NCI-H82 treated with DMSO at 0.1 percent for 48 hours (cell line): ENCODE results near the gene PDCD1.

Experiments used
- DNase-seq: peaks from one replicate; lab custom pipeline; 2025; ENCODE audit not compliant: unreplicated experiment; lab: John Stamatoyannopoulos, UW

The PDCD1 gene

DNA sequence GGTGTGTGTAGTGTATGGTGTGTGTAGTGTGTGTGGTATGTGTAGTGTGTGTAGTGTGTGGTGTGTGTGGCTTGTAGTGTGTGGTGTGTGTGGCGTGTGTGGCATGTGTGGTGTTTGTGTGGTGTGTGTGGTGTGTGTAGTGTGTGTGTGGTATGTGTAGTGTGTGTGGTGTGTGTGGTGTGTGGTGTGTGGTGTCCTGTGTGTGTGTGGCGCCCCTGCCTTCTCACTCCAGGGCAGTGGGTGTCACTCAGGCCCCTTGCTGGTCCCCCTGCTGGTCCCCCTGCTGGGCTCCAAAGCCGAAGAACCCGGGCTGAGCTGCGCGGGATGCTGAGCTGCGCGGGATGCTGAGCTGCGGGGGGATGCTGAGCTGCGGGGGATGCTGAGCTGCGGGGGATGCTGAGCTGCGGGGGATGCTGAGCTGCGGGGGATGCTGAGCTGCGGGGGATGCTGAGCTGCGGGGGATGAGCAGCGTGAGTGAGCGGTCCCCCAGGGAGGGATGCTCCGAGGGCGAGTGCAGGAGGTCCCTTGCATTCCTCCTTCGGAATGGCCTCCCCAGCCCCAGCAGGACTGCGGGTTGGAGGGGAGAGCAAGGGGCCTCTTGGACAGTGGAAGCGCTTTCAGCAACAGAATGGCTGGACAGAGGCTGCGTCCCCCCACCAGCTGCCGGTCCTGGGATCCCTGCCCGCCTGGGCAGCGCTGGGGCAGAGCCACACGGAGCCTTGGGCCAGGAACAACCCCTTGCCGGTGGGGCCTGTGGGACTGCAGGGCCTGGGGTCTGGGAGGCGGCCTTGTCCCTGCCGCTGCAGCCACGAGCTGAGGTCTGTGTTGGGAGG, 7.5 kb upstream of the PDCD1 start:
- DNase-seq = no peak

DNA sequence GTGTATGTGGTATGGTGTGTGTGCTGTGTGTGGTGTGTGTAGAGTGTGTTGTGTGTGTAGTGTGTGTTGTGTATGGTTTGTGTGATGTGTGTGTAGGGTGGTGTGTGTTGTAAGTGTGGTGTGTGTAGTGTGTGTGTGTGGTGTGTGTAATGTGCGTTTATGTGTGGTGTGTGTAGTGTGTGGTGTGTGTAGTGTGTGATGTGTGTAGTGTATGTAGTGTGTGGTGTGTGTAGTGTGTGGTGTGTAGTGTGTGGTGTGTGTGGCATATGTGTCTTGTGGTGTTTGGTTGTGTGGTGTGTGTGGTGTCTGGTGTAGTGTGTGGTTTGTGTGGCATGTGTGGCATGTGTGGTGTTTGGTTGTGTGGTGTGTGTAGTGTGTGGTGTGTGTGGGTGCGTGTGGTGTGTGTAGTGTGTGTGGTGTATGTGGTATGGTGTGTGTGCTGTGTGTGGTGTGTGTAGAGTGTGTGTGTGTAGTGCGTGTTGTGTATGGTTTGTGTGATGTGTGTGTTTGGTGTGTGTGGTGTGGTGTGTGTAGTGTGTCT, 6.8 kb upstream of the PDCD1 start:
- DNase-seq = no peak

GRCh38 chr2:241864850-241865213, 6.1 kb upstream of the PDCD1 start:
- no peak for DNase-seq

- no peak for DNase-seq
Observed at GRCh38 chr2:241864168-241864849, 5.6 kb upstream of the PDCD1 start.

DNA sequence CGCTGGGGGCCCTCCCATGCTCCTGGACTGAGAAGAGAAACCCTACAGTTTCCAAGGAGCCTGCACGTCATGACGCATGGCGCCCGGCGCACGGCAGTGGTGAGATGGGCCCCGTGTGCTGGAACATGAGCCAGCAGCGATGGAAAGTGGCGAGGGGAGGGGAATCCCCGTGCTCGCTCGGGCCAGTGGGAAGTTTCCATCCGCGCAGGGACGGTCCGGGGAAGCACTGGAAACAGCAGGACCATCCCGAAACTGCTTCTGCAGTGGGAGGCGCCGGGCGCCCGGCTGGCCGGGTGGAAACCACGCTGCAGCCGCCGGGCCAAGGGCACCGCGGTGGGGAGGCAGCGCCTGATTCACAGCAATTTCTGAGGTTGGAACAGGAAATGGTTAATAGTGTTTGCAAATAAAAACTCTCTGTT, 4.9 kb upstream of the PDCD1 start:
- no peak for DNase-seq

DNA sequence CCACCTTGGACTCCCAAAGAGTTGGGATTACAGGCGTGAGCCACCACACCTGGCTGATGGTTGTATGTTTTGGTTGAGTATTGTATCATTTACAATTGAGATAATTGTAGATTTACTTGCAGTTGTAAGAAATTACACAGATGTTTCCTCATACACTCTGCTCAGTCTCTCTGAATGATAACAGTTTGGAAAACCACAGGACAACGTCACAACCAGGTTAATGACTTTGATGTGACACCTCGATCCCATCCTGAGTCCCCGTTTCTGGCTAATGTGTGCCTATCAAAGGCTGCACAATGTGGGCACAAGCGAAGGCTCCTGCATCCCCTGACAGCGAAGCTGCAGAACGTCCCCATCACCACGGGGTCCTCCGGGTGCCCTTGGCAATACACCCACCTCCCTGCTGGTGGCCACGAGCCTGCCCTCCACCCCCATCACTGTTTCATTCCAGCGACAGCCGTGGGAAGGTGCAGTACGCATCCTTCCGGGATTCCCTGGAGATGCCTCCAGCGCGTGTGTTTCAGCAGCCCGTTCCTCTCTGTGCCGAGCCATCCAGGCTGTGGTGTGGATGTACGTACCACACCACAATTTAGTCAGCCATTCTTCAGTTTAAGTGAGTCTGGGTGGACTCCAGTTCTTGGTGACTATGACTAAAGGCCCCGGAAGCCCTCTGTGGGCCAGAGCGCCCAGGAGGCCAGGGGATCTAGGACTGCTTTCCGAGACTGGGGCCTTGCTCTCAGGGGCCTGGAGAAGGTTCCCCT, 4.3 kb upstream of the PDCD1 start:
- DNase-seq = no peak

- no peak for DNase-seq
Observed at GRCh38 chr2:241862093-241862492, 3.4 kb upstream of the PDCD1 start.

DNA sequence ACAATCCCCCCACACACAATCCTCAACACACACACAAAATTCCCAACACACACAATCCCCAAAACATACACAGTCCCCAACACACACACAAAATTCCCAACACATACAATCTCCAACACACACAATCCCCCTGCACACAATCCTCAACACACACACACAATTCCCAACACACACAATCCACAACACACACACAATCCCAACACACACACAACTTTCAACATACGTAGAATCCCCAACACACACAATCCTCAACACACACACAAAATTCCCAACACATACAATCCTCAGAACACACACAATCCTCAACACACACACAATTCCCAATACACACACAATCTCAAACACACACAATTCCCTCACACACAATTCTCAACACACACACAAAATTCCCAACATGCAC, 2.6 kb upstream of the PDCD1 start:
- no peak for DNase-seq

DNA sequence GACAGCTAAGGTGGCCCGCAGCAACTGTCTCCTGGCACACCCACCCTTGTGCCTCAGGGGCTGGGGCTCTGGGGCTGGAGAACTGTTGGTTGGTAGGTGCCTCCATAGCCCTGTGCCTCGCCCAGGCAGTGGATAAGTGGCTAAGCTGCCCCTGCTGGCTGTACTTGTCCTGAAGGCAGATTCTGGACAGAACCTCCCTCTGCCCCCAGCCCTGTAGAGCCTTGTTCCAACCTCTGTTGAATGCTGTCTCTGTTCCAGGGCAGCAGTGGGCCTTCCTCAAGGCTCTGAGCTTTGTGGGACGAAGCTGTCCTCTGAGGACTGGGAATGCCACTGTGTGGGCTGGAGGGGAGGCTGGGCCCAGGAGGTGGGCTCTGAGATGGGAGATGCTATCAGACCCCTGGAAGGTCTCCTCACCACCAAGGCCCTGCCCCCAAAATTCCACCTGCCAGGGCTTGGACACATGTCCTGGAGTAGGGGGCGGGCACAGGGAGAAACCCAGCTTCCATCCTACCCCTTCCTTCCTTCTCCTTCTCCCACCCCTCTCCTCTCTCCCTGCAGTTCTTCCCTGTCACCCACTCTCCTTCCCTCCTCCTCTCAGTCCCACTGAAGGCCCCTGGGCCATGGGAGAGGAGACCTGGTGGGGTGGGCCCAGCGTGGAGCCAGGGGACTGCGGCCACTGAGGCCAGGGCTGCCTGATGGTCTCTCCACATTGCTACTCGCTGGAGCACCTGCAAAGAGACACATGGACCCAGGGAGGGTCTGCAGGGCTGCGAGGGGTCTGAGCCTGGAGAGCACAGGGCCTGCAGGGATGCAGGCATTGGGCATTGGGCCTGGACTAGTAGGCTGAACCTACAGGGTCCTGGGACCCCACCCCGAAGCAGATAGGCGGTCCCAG, 1.7 kb upstream of the PDCD1 start:
- no peak for DNase-seq

GRCh38 chr2:241859436-241860183, 916 bp upstream of the PDCD1 start:
- DNase-seq = no peak

DNA sequence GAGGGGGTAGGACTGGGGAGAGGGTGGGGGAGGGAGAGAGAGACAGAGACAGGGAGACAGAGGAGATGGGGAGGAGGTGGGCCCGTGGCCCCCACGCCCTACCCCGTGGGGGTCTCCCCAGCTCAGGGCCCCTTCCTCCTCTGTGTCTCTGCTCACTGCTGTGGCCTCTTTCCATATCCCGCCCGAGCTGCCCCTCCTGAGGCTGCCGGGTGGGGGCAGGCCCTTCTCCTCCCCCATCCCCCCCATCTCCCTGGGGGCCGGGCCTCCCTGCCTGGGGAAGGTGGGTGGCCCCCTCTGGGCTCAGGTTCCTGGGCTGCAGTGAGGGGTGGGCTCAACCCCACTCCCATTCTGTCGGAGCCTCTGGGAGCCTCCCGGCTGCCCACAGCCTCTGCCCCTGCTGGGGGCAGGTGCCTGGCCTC, 332 bp upstream of the PDCD1 start:
- no peak for DNase-seq

- DNase-seq = no peak
Observed at GRCh38 chr2:241857572-241858121, 1.0 kb downstream of the PDCD1 start.

DNA sequence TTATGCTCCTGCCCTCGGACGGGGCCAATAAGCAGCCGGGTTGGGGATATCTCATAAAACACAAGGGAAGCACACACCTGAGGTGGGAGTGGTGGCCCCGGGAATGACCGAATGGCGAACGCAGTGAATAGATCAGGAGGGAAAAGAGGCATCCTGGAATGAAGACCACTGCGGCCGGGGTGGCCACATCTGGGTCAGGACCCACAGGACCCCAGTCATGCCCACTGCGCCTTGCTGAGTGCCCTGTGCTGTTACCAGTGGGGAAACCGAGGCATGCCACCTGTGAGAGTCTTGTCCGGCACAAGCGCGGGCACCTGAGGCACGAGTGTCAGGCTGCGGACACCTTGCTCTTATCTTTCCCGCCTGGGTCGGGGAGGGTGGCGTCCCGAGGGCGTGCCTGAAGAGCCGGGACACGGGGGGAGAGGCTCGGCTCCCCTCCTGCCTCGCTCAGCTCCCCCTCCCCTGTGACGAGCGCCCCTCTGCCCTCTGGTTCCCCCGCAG, 1.6 kb downstream of the PDCD1 start:
- no peak for DNase-seq

GRCh38 chr2:241855888-241856422, 2.7 kb downstream of the PDCD1 start:
- no peak for DNase-seq

DNA sequence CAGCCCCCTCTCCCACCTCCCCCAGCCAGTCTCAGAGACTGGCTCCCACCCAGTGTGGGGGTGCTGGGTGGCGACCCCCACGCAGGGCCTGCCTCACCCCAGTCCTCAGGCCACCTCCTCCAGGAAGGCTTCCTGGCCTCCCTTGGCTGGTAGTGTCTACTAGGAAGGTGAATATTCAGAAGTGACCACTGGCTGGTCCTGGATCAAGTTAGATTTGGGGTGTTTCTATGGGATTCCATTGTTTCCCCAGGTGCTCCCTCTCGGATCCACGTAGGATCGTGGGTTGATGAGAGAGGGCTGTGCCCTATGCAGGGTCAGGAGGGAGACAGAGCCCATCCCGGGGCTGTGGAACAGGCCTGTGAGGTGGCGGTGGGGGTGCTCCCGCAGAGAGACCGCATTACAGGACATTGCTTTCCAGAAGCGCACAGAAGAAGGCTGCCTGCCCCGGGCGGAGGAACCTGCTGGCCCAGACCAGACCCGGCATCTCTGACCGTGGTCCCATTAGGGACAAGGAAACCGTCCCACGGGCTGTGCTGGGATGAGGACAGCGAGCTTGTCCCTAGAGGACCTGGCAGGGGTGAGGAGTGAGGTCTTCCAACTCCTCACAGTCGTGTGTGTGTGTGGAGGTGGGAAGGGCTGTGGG, 3.3 kb downstream of the PDCD1 start:
- DNase-seq = no peak

DNA sequence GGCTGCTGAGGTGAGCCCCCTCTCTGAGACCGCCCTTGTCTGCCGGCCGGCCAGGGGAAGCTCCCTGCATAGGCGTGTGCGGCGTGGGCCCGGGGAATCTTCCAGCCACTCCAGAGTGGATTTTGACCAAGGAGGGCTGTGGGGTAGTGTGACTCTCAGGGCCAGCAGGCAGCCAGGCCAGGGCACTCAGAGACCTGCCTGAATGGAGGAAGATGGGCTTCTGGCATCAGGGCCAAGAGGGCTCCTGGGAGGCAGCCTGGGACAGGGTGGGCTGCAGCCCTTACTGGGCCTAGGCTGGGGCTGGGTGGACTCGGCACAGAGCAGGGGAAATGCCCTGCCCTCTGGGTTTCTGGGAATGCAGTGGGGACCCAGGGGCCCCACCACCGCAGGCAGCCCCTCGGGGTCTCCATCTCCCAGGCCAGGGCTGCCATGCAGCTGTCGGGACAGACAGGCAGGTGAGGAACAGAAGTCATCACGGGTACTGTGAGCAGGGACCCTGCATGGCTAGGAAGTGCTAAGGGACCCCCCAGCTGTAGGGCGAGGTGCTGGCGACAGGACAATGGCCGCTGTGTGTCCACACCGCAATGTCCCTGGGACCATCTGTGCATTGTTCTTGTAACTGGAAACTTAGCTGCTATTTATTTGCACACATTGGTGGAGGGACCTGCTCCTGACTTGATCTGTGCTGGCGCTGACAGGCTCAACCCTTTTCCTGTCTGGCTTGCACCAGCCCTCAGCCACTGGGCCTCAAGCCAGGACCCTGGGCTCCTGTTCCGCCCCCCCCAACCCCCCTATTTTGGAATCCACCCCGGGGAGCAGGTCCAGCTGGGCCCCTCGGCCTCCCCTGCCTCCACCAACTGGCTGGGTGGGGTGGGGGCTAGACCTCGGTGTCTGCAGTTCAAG, 4.1 kb downstream of the PDCD1 start:
- no peak for DNase-seq

DNA sequence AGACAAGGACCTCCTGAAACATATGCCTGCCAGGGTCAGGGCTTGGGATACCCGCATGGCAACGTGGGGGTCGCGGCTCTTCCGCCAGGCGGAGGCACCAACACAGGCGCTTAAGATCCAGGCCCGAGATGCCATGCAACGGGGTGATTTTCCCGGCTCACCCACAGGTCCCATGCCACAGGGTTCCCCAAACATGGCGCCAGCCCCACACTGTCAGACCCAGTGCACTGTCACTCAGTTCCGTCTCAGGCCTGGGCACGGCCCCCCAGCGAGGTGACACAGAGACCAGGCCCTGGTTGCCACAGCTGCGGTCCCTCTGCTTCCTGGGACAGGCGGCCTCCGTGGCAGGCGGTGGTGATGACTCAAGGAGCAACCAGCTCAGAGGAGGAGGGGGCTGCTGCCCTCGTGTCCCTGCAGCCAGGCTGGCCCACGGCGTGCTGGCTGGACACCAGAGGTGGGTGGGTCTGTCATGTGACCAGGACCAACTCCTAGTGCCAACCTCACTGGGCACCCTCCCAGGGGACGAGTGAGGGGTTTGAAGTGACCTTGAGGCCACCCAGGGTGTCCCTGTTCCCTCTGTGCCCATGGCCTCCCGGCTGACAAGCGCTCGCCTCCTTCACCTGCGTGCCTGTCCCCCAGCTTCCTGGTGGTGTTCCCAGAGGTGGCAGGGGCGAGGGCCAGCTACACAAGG, 4.9 kb downstream of the PDCD1 start:
- DNase-seq = no peak
